ENCODE results near the gene SNED1. TPM values are rescaled to one million over a fixed set of nuclear protein-coding genes. Genes with fewer than 3 reads are reported as not detected.

SNED1 gene
- polyA plus RNA-seq, 2 of the 4 experiments (the other 2 are of a cell fraction), result 0.15 to 0.21 TPM

GRCh38 chr2:241070361-241070760 lies 71.9 kb downstream of the SNED1 start (continued):
- TF ChIP-seq GATA3 (IDR thresholded peaks at IDR 0.05; ENCODE audit: borderline replicate concordance) (no peak), ELK1 (IDR thresholded peaks at IDR 0.05; ENCODE audit: low read depth, low read length) (no peak), EP300 (IDR thresholded peaks at IDR 0.05) (no peak), RCOR1 (IDR thresholded peaks at IDR 0.05; ENCODE audit: low read depth, low read length) (no peak), HOXB5 (CRISPR knock-in tag; IDR thresholded peaks at IDR 0.05) (no peak), ZC3H11A (IDR thresholded peaks at IDR 0.05) (no peak)

GRCh38 chr2:241070811-241071676 lies 72.6 kb downstream of the SNED1 start:
- Histone ChIP-seq H3K4me3 (no peak overlapping the region), H3K9me3 (no peaks in the 10 kb centered on the region), H3K27ac (no peak overlapping the region), H3K4me1 (no peaks in the 10 kb centered on the region), H3K4me2 (no peak overlapping the region)
- 76% methylated on average over 16 of the region's 31 CpGs for WGBS (ENCODE audit: missing lambda C conversion rate)
- DNase-seq (ENCODE audit: low read depth in 1 of 2, low spot score in 1 of 2) (no peak), ATAC-seq (no peak), FAIRE-seq (no peak)
- ChIA-PET CTCF (interaction anchor here (1.4 kb wide), 1 partner anchor 11 kb away, joined by 6 read pairs; no protein-coding TSS in a partner anchor), POLR2A (no interaction called here)
- TF ChIP-seq TFCP2L1 (CRISPR knock-in tag; IDR thresholded peaks at IDR 0.05) (no peak), POLR2AphosphoS2 (conservative IDR thresholded peaks at IDR 0.05; ENCODE audit: low read length) (no peak), REST (IDR thresholded peaks at IDR 0.05) (no peak), RFX5 (IDR thresholded peaks at IDR 0.05) (no peak), HEYL (CRISPR knock-in tag; IDR thresholded peaks at IDR 0.05) (no peak), CBX8 (IDR thresholded peaks at IDR 0.05) (no peak), KDM1A (IDR thresholded peaks at IDR 0.05; ENCODE audit: low read depth) (no peak), ZC3H11A (IDR thresholded peaks at IDR 0.05) (no peak), RCOR1 (IDR thresholded peaks at IDR 0.05; ENCODE audit: low read depth, low read length) (no peak), SREBF2 (IDR thresholded peaks at IDR 0.05) (no peak), RAD21 (conservative IDR thresholded peaks at IDR 0.05 in 1 of 2, IDR thresholded peaks at IDR 0.05 in 1 of 2) (no peak), BCL3 (IDR thresholded peaks at IDR 0.05) (no peak), CTCF (IDR thresholded peaks at IDR 0.05) (no peak), JUNB (IDR thresholded peaks at IDR 0.05) (no peak), SMC3 (IDR thresholded peaks at IDR 0.05) (no peak), ELK1 (IDR thresholded peaks at IDR 0.05; ENCODE audit: low read depth, low read length) (no peak), POLR2A (IDR thresholded peaks at IDR 0.05; ENCODE audit: low read length) (no peak), HOXB5 (CRISPR knock-in tag; IDR thresholded peaks at IDR 0.05) (no peak), HDAC2 (IDR thresholded peaks at IDR 0.05) (no peak)
